HTR-8/SVneo (cell line): ENCODE measurements around the gene FBXL15.

ENCODE experiments used
- DNase-seq: peaks from one replicate; pipeline ENCODE4 v3.0.0; 2011; ENCODE audit warnings: low spot score, mixed read lengths; ENCODE audit not compliant: insufficient read length
- FAIRE-seq: peaks from 2 replicates; lab custom pipeline; 2011; peaks lifted over from hg19 to GRCh38; lab: Jason Lieb, UNC

The FBXL15 gene

GRCh38 chr10:102409604-102410428, 10.8 kb upstream of the FBXL15 start:
- FAIRE-seq (no peak), DNase-seq (no peak)

GRCh38 chr10:102410429-102411073, 10.1 kb upstream of the FBXL15 start:
- DNase-seq, result no peak
- no peak for FAIRE-seq

- no peak for DNase-seq
- FAIRE-seq, result no peak
These were observed 9.0 kb upstream of the FBXL15 start for GRCh38 chr10:102411341-102412255.

GRCh38 chr10:102412293-102412692, 8.3 kb upstream of the FBXL15 start:
- no peak for DNase-seq
- no peak for FAIRE-seq

GRCh38 chr10:102413053-102413705, 7.5 kb upstream of the FBXL15 start:
- DNase-seq, result no peak
- FAIRE-seq, result no peak

- FAIRE-seq, result no peak
- DNase-seq, result no peak
These were observed 6.7 kb upstream of the FBXL15 start for GRCh38 chr10:102413806-102414561.

- FAIRE-seq, result no peak
- no peak for DNase-seq
These were observed 5.9 kb upstream of the FBXL15 start for GRCh38 chr10:102414749-102415148.

- no peak for DNase-seq
- FAIRE-seq, result no peak
These were observed 4.4 kb upstream of the FBXL15 start for GRCh38 chr10:102416283-102416682.

GRCh38 chr10:102416695-102417094, 3.9 kb upstream of the FBXL15 start:
- FAIRE-seq (no peak), DNase-seq (no peak)

GRCh38 chr10:102418622-102419268, 1.9 kb upstream of the FBXL15 start, which contains the start of gene PSD:
Gene PSD (minus strand): TSS chr10:102418785. CDS start chr10:102417038, 1,747 bp downstream.
- DNase-seq (no peak), FAIRE-seq (no peak)

GRCh38 chr10:102419269-102420180, 1.1 kb upstream of the FBXL15 start:
- FAIRE-seq (peak; percentile 72), DNase-seq (peak; percentile 49)

- FAIRE-seq, result no peak
- DNase-seq, result no peak
These were observed 389 bp upstream of the FBXL15 start for GRCh38 chr10:102420181-102420713.

GRCh38 chr10:102421507-102421756, 796 bp downstream of the FBXL15 start:
- FAIRE-seq, result no peak
- no peak for DNase-seq

GRCh38 chr10:102421757-102422512, 1.3 kb downstream of the FBXL15 start:
- DNase-seq, result no peak
- FAIRE-seq, result peak; percentile 4

GRCh38 chr10:102422545-102423129, 2.0 kb downstream of the FBXL15 start:
- DNase-seq, result no peak
- no peak for FAIRE-seq

- FAIRE-seq (no peak), DNase-seq (no peak)
These were observed 2.8 kb downstream of the FBXL15 start for GRCh38 chr10:102423372-102423968.
